Left lung (tissue), 10 donors: ENCODE results near the gene SLIT2. TPM values are rescaled to one million over a fixed set of nuclear protein-coding genes. Genes with fewer than 3 reads are reported as not detected.

ENCODE experiments used
- ATAC-seq: fragments of 200-7000 bp; cut with Tn5 transposase; one replicate; pipeline ENCODE4 v1.9.1; 2020; ENCODE audit warnings: moderate library complexity
- DNase-seq, 4 donors: peaks; one replicate each; pipeline ENCODE4 v3.0.0-alpha.2; 2013 to 2020
- H3K27ac ChIP-seq, 2 donors: fragments of 200-600 bp; sonication (generic) in 1 of 2; one replicate each; pipeline versions ENCODE4 v1.5.0 to v1.8.0; 2020 to 2021
- H3K27me3 ChIP-seq, 2 donors: fragments of 200-600 bp; sonication (generic) in 1 of 2; one replicate each; pipeline versions ENCODE4 v1.5.0 to v1.8.0; 2020 to 2021
- H3K36me3 ChIP-seq, 2 donors: fragments of 200-600 bp; sonication (generic) in 1 of 2; one replicate each; pipeline versions ENCODE4 v1.5.0 to v1.8.0; 2020 to 2021
- H3K4me1 ChIP-seq, 2 donors: fragments of 200-600 bp; one replicate each; pipeline ENCODE4 v1.8.0; 2021
- H3K4me3 ChIP-seq, 2 donors: fragments of 200-600 bp; sonication (generic) in 1 of 2; one replicate each; pipeline versions ENCODE4 v1.5.0 to v1.8.0; 2020 to 2021; ENCODE audit warnings: mild to moderate bottlenecking in 1 of 2
- H3K9me3 ChIP-seq, 2 donors: fragments of 200-600 bp; sonication (generic) in 1 of 2; one replicate each; pipeline versions ENCODE4 v1.5.0 to v1.8.0; 2020 to 2021
- CTCF ChIP-seq, 2 donors: fragments of 200-600 bp; sonication (generic) in 1 of 2; IDR thresholded peaks; one replicate each; pipeline versions ENCODE4 v1.5.0 to v1.8.0; 2021; ENCODE audit warnings: antibody characterized with exemption in 2 of 2
- intact Hi-C, 2 donors: fragments of 100-400 bp; cut with DNase I; formaldehyde crosslinking; loops; one replicate each; pipeline versions ENCODE4 v1.11.2 to v1.14.2; 2022
- polyA plus RNA-seq, 6 donors: library from polyadenylated mRNA; unstranded; fragments of 120-200 nt; gene quantifications; one replicate each; pipeline ENCODE4 v1.2.1, GENCODE V29; 2013; ENCODE audit not compliant: insufficient read length in 6 of 6
- total RNA-seq, 2 donors: library from RNA; stranded (reverse); fragmentation: NEBNext Ultra II Directional; extraction: Animal tissue kit (Norgen Biotek cat#: 25700); gene quantifications; one replicate each; pipeline ENCODE4 v1.2.1, GENCODE V29; 2021
- donor health status: DM: no; HTN: yes; CAD: no.
- donor health status: DM: no; HTN: no; CAD: no.

Gene SLIT2
- total and polyA plus RNA-seq, 8 donors = 56.9 to 175 (median 153) TPM

GRCh38 chr4:20297783-20298182 is 46.1 kb downstream of the SLIT2 start:
- H3K9me3 ChIP-seq = no peaks in the 10 kb centered on the region
- H3K4me1 ChIP-seq = no peaks in the 10 kb centered on the region
- intact Hi-C loops = no loop called here
- no peak for ATAC-seq
- no peak overlapping the region for H3K27ac ChIP-seq
- H3K27me3 ChIP-seq = no peaks in the 10 kb centered on the region
- no peak overlapping the region for H3K4me3 ChIP-seq
- peak in 2 of 4 donors; percentile 32 to 44 for DNase-seq
- no peak for TF ChIP-seq CTCF (IDR thresholded peaks at IDR 0.05)
- no peaks in the 10 kb centered on the region for H3K36me3 ChIP-seq

DNA sequence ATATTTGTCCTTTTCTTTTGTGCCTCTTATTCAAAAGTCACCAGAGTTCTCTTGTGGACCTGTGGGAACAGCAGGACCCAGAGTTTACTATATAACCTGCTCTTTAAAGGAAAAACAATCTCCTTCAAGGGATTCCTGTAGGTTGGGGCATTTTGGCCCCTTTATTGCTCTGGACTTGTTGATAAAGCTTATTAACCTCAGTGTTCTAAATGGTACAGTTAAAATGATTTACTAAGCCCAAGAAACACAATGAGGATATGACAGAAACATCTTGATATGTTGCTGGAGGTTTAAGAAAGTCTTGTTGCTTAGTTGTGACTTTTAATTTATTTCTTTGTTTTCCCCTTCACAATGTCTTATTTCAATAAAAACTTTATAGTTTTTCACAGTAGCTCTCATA is 46.8 kb downstream of the SLIT2 start:
- H3K27ac ChIP-seq = no peak overlapping the region

DNA sequence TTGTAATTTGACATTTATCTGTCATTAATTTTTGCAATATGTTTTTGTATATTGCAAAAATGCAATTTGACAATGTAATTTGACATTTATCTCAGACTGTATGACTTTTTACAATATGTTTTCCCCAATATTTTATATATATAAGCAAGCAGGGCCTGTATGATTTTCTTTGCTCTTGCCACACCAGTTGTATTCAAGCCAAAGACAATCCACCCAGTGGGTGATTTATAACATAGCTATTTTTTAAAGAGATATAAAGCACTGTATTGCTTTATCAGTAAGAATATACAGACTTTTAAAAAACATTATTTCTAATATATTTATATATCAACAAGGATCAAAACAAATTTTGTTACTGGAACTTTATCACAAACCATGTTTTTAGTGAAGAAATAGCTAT is 47.3 kb downstream of the SLIT2 start:
- no peak for TF ChIP-seq CTCF (IDR thresholded peaks at IDR 0.05)
- Histone ChIP-seq H3K27ac (no peak overlapping the region), H3K4me1 (no peaks in the 10 kb centered on the region), H3K36me3 (no peaks in the 10 kb centered on the region), H3K27me3 (no peaks in the 10 kb centered on the region), H3K4me3 (no peak overlapping the region), H3K9me3 (no peaks in the 10 kb centered on the region)
- DNase-seq = no peak
- no peak for ATAC-seq
- intact Hi-C loops = no loop called here

More for the DNA sequence above, 46.8 kb downstream of the SLIT2 start:
- H3K9me3 ChIP-seq = no peaks in the 10 kb centered on the region
- no peaks in the 10 kb centered on the region for H3K27me3 ChIP-seq
- no peaks in the 10 kb centered on the region for H3K4me1 ChIP-seq
- TF ChIP-seq CTCF (IDR thresholded peaks at IDR 0.05) = no peak
- DNase-seq (no peak), ATAC-seq (no peak)
- intact Hi-C loops = no loop called here
- no peaks in the 10 kb centered on the region for H3K36me3 ChIP-seq
- no peak overlapping the region for H3K4me3 ChIP-seq

- no peaks in the 10 kb centered on the region for H3K9me3 ChIP-seq
- ATAC-seq (no peak), DNase-seq (peak in 2 of 4 donors; percentile 40 to 58)
- TF ChIP-seq CTCF (IDR thresholded peaks at IDR 0.05) = peak in 1 of 2 donors; percentile 34
- H3K4me1 ChIP-seq = no peaks in the 10 kb centered on the region
- intact Hi-C loops = no loop called here
- H3K27ac ChIP-seq = no peak overlapping the region
- no peak overlapping the region for H3K4me3 ChIP-seq
- no peaks in the 10 kb centered on the region for H3K27me3 ChIP-seq
- no peaks in the 10 kb centered on the region for H3K36me3 ChIP-seq
Measured at GRCh38 chr4:20299515-20299914, 47.8 kb downstream of the SLIT2 start.

GRCh38 chr4:20301161-20301560 is 49.5 kb downstream of the SLIT2 start:
- H3K36me3 ChIP-seq = no peaks in the 10 kb centered on the region
- DNase-seq (no peak), ATAC-seq (no peak)
- intact Hi-C loops = no loop called here
- H3K27ac ChIP-seq = no peak overlapping the region
- no peaks in the 10 kb centered on the region for H3K27me3 ChIP-seq
- no peak for TF ChIP-seq CTCF (IDR thresholded peaks at IDR 0.05)
- no peaks in the 10 kb centered on the region for H3K4me1 ChIP-seq
- H3K9me3 ChIP-seq = no peaks in the 10 kb centered on the region
- no peak overlapping the region for H3K4me3 ChIP-seq
